Measurements from ENCODE around the gene KSR1.

KSR1 gene

DNA sequence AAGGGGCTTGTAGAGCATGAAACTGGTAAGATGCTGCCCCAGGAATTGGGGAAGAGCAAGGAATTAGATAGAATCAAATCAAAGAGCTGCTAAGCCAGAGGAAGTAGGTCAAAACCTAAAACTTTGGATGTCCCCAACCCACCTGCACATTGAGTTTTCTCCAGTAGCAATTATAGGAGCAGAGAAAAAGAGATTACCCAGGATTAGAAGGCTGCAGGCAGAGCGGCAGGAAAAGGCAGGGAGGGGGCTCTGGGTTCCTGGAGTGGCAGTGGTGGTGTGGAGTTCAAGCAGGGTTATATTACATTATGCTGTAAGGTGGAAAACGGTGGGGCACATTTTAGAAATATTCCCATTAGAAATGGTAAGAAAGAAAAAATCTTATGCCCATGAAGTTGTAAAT lies 68.3 kb downstream of the KSR1 start:
- H3K27ac ChIP-seq, result no peak overlapping the region
- no peak for TF ChIP-seq ZFX (IDR thresholded peaks at IDR 0.05)
- TF ChIP-seq, protein P1, sequence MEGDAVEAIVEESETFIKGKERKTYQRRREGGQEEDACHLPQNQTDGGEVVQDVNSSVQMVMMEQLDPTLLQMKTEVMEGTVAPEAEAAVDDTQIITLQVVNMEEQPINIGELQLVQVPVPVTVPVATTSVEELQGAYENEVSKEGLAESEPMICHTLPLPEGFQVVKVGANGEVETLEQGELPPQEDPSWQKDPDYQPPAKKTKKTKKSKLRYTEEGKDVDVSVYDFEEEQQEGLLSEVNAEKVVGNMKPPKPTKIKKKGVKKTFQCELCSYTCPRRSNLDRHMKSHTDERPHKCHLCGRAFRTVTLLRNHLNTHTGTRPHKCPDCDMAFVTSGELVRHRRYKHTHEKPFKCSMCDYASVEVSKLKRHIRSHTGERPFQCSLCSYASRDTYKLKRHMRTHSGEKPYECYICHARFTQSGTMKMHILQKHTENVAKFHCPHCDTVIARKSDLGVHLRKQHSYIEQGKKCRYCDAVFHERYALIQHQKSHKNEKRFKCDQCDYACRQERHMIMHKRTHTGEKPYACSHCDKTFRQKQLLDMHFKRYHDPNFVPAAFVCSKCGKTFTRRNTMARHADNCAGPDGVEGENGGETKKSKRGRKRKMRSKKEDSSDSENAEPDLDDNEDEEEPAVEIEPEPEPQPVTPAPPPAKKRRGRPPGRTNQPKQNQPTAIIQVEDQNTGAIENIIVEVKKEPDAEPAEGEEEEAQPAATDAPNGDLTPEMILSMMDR (conservative IDR thresholded peaks at IDR 0.05), result no peak

DNA sequence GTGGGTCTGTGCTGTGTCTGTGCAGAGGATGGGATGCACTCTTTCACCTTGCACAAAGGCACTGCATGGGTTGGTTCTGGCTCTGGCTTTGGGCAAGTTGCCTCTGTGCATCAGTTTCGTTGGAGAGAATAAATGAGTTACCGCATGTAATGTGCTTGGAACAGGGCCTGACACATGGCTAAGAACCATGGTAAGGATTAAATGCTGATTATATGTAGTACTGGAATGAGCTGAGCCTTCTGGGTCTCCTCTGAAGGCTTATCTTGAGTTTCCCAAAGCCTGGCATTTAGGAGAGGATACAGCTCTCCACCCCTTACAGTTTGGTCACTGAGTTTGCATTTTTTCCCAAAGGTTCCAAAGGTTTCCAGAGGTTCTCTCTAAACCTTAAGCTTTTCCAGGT lies 69.1 kb downstream of the KSR1 start:
- no peak overlapping the region for H3K27ac ChIP-seq
- TF ChIP-seq ZFX (IDR thresholded peaks at IDR 0.05), result no peak
- TF ChIP-seq, protein P1 (conservative IDR thresholded peaks at IDR 0.05), result no peak

DNA sequence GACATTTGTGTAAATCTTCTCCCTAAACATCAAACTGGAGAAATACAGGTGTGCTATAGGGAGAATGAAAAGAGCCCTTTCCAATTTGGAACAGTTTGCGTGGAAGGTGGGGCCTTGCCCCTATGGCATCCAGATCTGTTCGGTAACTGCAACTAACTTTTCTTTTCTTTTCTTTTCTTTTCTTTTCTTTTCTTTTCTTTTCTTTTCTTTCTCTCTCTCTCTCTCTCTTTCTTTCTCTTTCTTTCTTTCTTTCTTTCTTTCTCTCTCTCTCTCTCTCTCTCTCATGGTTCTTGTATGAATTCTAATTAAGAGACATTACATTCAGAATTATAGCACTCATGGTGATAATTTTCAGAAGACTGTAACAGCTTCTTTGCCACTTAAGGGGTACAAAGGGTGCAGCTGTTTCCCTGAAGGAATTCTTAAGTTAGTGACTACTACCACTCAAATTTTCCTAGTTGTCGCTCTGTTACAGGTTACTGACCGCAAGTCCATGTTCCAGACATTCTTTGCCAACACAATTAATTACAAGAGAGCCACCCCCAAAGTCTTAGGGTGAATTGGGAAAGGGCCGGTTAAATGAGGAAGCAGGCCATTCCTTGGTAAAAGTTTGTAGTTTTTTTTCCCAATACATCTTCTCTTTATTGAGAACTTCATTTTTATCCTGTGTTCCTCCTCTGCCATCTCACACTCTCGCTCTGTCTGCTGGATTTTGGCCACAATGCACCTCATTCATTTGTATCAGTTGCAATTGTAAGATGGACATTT lies 69.8 kb downstream of the KSR1 start:
- TF ChIP-seq, protein P1 (conservative IDR thresholded peaks at IDR 0.05), result no peak
- H3K27ac ChIP-seq, result no peak overlapping the region

DNA sequence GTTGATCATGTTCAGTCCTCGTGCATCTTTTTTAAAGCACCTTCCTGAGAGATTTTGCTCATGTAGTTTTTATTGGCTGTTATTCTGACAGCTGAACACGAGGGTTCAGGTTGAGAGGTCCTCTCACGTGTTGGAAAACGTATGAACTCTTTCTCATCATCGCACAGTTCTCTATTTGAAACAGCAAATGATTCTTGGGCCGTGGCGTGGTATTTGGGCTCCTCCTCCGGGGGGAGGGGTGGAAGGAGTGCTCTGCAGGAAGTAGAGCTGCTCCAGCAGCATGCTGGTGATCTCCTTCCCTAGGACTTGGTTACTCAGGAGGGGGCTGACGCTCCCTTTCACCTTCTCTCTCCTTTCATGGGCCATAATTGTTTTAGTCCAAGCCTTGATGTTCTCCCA lies 70.4 kb downstream of the KSR1 start:
- H3K27ac ChIP-seq, result no peak overlapping the region
- TF ChIP-seq ZFX (IDR thresholded peaks at IDR 0.05), result no peak
- TF ChIP-seq, protein P1 (conservative IDR thresholded peaks at IDR 0.05), result no peak

DNA sequence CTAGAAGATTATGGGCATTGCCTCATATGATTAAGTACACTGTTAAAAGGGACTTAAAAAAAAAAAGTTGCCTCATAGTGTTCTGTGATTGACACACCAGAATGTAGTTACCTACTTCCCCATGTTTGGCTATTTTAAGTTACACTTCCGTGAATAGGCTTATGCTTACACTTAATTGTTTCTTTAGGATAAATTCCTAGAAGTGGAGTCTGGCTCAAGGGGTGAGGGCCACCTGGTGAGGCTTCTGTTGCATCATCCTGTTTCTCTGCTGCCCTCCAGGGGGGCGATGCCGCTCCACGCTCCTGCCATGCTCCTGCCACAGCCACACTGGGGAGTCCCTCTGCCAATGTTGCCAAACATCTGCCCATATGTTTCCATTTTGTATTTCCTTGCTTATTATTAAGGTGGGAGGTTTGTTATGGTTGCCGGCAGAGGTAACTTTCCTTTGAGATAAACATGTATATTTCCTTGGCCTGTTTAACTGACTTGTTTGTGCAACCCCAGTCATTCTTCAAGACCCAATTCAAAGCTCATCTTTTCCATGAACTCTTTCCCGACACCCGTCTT lies 73.1 kb downstream of the KSR1 start:
- no peak overlapping the region for H3K27ac ChIP-seq
- TF ChIP-seq ZFX (IDR thresholded peaks at IDR 0.05), result no peak
- TF ChIP-seq, protein P1 (conservative IDR thresholded peaks at IDR 0.05), result no peak

DNA sequence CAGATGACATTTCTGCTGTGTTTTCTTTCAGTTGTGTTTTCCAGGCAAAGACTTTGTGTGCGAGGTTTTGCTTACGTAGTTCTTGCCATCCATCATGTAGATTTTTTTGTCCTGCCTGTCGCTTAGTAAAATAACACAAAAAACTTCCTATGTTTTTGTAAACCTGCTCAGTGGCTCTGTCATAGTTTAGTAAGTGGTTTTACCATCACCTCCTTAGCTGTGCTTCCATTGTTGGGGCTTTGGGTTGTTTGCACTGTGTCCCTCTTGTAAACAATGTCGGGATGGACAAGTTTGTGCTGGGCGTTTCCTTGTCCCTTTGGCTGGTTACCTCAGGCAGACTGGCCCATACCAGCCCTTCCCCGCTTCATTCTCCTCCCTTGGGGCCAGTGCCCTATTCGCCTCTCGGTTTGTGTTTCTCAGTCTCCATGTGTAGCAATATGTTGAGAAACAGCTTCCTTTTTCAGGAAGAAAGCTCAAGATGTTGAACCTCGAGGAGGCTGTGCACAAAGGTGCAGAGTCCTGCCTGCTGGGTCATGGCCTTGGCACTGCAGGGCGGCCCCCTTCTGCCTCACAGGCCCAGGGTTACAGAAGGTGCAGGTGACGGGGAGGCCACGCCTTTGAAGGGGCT lies 74.6 kb downstream of the KSR1 start:
- H3K27ac ChIP-seq, result no peak overlapping the region
- TF ChIP-seq ZFX (IDR thresholded peaks at IDR 0.05), result no peak
- TF ChIP-seq, protein P1 (conservative IDR thresholded peaks at IDR 0.05), result no peak

DNA sequence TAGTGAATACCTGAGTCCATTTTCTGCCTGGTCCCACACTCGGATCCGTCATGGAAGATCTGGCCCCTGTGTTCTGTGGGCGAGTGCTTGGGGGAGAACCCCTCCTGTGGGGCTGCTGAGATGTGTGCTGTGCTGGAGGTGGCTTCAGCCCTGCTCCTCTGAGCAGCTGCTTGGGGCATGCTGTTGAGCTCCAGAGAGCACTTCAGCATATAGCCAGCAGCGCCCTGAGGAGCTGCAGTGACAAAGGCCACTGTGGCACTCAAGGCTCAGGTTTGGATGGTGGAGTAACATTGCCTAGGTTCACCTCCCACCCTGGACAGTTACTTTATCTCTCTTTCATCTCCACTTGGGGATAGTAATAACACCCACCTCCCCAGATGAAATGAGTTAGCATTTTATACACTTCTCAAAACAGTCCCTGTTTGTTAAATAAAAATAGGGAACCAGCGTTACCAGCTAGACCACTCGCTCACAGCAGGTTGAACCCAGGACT lies 75.3 kb downstream of the KSR1 start:
- TF ChIP-seq ZFX (IDR thresholded peaks at IDR 0.05), result no peak
- TF ChIP-seq, protein P1 (conservative IDR thresholded peaks at IDR 0.05), result no peak
- H3K27ac ChIP-seq, result no peak overlapping the region
